GM23248 (cell line): ENCODE results near the gene HEG1. TPM values are rescaled to one million over a fixed set of nuclear protein-coding genes. Genes with fewer than 3 reads are reported as not detected.

ENCODE experiments used
- DNase-seq: peaks from one replicate; pipeline ENCODE4 v3.0.0-alpha.2; 2015
- H2AFZ ChIP-seq: fragments of 200-600 bp; sonication (generic); 2 replicates; pipeline ENCODE4 v1.6.1; 2016; ENCODE audit warnings: antibody characterized with exemption
- H3F3A ChIP-seq: fragments of 200-600 bp; sonication (generic); 2 replicates; pipeline ENCODE4 v1.6.1; 2016; ENCODE audit warnings: mild to moderate bottlenecking, antibody characterized with exemption, mixed run types; ENCODE audit not compliant: insufficient read depth
- H3K27ac ChIP-seq: fragments of 200-600 bp; sonication (generic); 2 replicates; pipeline ENCODE4 v1.5.1; 2016; ENCODE audit warnings: mild to moderate bottlenecking
- H3K27me3 ChIP-seq: fragments of 200-600 bp; sonication (generic); replicated peaks from 2 replicates; pipeline ENCODE4 v1.6.1; 2016; ENCODE audit warnings: mild to moderate bottlenecking; ENCODE audit not compliant: insufficient read depth
- H3K36me3 ChIP-seq: fragments of 200-600 bp; sonication (generic); 2 replicates; pipeline ENCODE4 v1.6.1; 2016; ENCODE audit warnings: low read depth, mild to moderate bottlenecking
- H3K4me1 ChIP-seq: fragments of 200-600 bp; sonication (generic); 2 replicates; pipeline ENCODE4 v1.6.1; 2016; ENCODE audit warnings: mild to moderate bottlenecking; ENCODE audit not compliant: insufficient read depth
- H3K4me2 ChIP-seq: fragments of 200-600 bp; sonication (generic); one replicate; pipeline ENCODE4 v1.6.1; 2016; ENCODE audit warnings: mild to moderate bottlenecking; ENCODE audit not compliant: unreplicated experiment
- H3K4me3 ChIP-seq: fragments of 200-600 bp; sonication (generic); 2 replicates; pipeline ENCODE4 v1.5.1; 2016; ENCODE audit warnings: mild to moderate bottlenecking
- H3K79me2 ChIP-seq: fragments of 200-600 bp; sonication (generic); 2 replicates; pipeline ENCODE4 v1.6.1; 2016; ENCODE audit warnings: mild to moderate bottlenecking; ENCODE audit not compliant: insufficient read depth
- H3K9ac ChIP-seq: fragments of 200-600 bp; sonication (generic); 2 replicates; pipeline ENCODE4 v1.6.1; 2016; ENCODE audit warnings: mild to moderate bottlenecking
- H3K9me2 ChIP-seq: fragments of 200-600 bp; sonication (generic); 2 replicates; pipeline ENCODE4 v1.6.1; 2016; ENCODE audit warnings: mixed run types, mild to moderate bottlenecking, moderate library complexity; ENCODE audit not compliant: insufficient read depth
- H3K9me3 ChIP-seq: fragments of 200-600 bp; sonication (generic); one replicate; pipeline ENCODE4 v1.6.1; 2017; ENCODE audit warnings: low read depth
- H4K20me1 ChIP-seq: fragments of 200-600 bp; sonication (generic); 2 replicates; pipeline ENCODE4 v1.6.0; 2016; ENCODE audit not compliant: insufficient read depth
- EZH2 ChIP-seq: fragments of 200-600 bp; sonication (generic); IDR thresholded peaks from 2 replicates; pipeline ENCODE4 v1.6.1; 2018; ENCODE audit warnings: antibody characterized with exemption, mild to moderate bottlenecking; ENCODE audit not compliant: insufficient read depth, poor library complexity, severe bottlenecking
- EZH2phosphoT487 ChIP-seq: fragments of 200-600 bp; sonication (generic); IDR thresholded peaks from 2 replicates; pipeline ENCODE4 v1.6.1; 2018; ENCODE audit warnings: antibody characterized with exemption, moderate library complexity, mild to moderate bottlenecking, low read depth; ENCODE audit not compliant: insufficient read depth
- WGBS, 2 experiments: methylation state at CpG; one replicate each; pipeline ENCODE4 v1.1.6; 2015 to 2017; ENCODE audit warnings: low lambda C conversion rate in 2 of 2, low coverage in 1 of 2; ENCODE audit errors: missing lambda C conversion rate in 2 of 2; 5-methylcytosine and 5-hydroxymethylcytosine counted together
- in situ Hi-C: fragments of 300-500 bp; cut with MboI; formaldehyde crosslinking; loops from 2 replicates; pipeline ENCODE4 v1.15.0; 2020
- polyA plus RNA-seq: library from polyadenylated mRNA; unstranded; fragments of >200 nt; fragmentation: Nextera tagmentation; extraction: Ambion mirVana; gene quantifications from 2 replicates; pipeline ENCODE4 v1.2.1, GENCODE V29; 2016
- total RNA-seq: library from RNA; depleted of rRNA; stranded (reverse); fragments of >200 nt; shearing (Covaris generic); gene quantifications from 2 replicates; pipeline ENCODE4 v1.2.3, GENCODE V29; 2014

HEG1 gene
- total and polyA plus RNA-seq, 2 experiments from 2014 or later, result 32.1 to 116 TPM

DNA sequence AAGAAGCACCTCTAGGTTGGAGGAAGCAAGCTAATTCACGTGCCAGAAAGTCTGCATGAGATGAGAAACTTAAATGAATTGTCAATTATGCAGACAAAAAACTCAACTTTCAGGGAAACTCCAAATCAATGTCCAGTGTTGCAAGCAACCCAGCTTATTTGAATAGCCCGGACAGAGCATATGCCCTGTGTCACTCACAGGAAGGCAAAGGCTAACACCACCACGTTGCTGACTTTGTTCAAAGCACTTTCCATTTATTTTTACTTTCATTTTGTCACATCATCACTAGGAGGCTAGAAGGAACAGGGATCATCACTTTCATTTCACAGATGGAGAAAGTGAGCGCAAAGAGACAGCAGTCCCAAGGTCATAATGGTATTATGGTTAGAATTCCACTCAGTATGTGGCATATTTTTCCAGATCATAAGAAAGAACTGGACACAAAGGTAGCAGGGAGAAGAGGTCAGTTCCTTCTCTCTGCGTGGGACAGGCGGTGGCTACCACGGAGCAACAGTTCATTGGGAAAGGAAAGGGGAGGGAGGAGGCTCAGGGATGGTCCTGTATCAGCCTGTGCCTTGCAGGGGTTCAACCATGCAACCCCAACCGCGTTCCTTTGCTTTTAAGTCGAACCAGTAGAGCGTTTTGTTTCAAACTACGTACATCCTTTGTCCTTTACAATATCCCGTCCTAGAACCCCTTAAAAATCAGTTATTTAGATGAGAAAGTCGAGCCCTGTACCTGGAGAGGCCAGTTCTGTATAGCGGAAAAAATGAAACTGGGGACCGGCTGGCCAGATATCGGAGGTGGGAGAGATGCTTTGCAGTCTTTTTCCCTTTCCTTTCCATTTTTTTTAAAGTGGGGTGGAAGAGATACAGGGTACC is 1.1 kb downstream of the HEG1 start:
- no peaks in the 10 kb centered on the region for H3K27me3 ChIP-seq
- H3K36me3 ChIP-seq, result peaks cover 17% of the 10 kb centered on the region; the same call in 1 of the 2 replicates
- H2AFZ ChIP-seq, result no peak overlapping the region
- peaks cover 61% of the 10 kb centered on the region for H3F3A ChIP-seq
- H3K79me2 ChIP-seq, result peaks cover 49% of the 10 kb centered on the region
- 1% methylated on average over 17 of the region's 17 CpGs for WGBS, 2 experiments
- peak; percentile 76 for DNase-seq
- TF ChIP-seq EZH2phosphoT487 (no peak), EZH2 (no peak)
- in situ Hi-C loops, result no loop called here
- H3K4me1 ChIP-seq, result peaks cover 51% of the 10 kb centered on the region
- H3K9me3 ChIP-seq, result no peaks in the 10 kb centered on the region
- no peaks in the 10 kb centered on the region for H3K9me2 ChIP-seq
- H3K27ac ChIP-seq, result peak overlapping the region; percentile 98
- H4K20me1 ChIP-seq, result no peaks in the 10 kb centered on the region
- H3K4me3 ChIP-seq, result peak overlapping the region; percentile 89
- H3K4me2 ChIP-seq, result peak overlapping the region; percentile 97
- H3K9ac ChIP-seq, result peak overlapping the region; percentile 96

DNA sequence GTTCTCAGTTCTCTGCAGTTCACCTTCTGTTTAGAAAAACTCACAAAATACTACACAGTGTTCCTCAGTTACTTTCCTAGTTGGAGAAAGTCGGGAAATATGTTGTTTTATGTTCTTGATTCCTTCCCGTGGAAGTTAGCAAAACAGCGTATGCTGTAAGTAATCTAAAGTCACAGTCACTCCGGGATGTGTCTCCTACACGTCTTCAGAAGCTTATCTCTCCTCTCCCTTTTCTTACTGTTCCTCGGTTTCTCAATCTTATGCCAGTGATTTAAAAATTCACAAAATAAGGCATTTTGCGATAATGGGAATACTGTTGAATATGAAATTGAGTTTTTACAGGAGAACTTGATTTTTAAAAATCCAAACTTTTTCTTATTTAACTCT is 1.7 kb downstream of the HEG1 start:
- Histone ChIP-seq H3K9ac (peak overlapping the region; percentile 96), H2AFZ (no peak overlapping the region), H3K9me3 (no peaks in the 10 kb centered on the region), H3K9me2 (no peaks in the 10 kb centered on the region), H3K4me2 (peak overlapping the region; percentile 97), H3K36me3 (peaks cover 20% of the 10 kb centered on the region; the same call in 1 of the 2 replicates), H4K20me1 (no peaks in the 10 kb centered on the region; the same call in 1 of the 2 replicates), H3K4me3 (peak overlapping the region; percentile 89), H3F3A (peaks cover 67% of the 10 kb centered on the region), H3K27me3 (no peaks in the 10 kb centered on the region), H3K27ac (peak overlapping the region; percentile 98), H3K4me1 (peaks cover 55% of the 10 kb centered on the region), H3K79me2 (peaks cover 55% of the 10 kb centered on the region)
- DNase-seq, result no peak
- no peak for TF ChIP-seq EZH2phosphoT487
- no peak for TF ChIP-seq EZH2
- 14 to 17% methylated on average over 7 of the region's 7 CpGs for WGBS, 2 experiments
- in situ Hi-C loops, result no loop called here

DNA sequence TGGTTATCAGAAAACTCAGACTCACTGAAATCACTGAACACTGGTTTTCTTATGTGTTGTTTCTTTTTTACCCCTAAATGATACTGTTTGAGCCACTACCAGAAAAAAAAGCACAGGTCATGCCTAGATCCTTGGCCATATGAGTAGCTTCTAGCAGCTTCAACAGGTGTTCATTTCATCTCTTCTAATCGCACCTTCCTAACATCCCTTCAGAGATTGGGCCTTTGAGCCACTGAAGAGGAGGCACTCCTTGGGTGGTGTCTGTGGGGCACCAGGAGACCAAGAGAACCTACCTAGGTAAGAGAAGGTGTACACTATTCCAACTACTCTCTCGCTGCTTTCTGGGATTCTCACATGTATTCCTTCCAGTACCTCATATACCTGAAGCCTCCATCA is 2.5 kb downstream of the HEG1 start:
- no peaks in the 10 kb centered on the region; the same call in 1 of the 2 replicates for H4K20me1 ChIP-seq

DNA sequence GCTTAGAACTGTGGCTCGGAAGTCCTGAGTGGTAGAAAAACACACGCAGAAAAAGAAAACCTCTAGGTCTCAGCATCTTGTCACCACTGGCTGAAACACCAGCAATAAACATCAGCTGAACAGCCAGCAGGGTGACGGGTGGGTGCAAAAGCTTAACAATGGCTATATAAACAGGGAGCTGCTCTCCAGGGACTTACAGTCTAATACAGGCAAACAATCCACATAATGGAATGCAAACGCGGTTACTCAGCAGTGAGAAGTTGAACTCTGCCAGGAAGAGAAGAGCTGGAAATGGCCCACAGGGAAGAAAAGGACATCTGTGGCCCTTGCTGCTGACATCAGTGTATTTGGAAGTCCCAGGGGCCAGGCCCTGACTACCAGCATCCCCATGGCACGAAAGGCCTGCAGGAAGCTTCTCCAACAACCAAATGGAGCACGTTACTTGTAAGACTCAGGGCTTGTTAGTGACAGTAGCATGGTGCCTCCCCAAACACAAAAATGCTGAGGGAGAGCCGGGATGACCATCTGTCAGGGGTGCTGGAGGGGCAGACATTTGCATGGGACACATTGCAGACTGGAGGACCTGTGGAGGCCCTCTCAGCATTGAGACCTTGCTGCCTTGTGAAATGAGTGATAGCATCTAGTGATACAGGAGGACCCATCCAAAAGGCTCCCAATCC is 3.0 kb downstream of the HEG1 start:
- H3K9ac ChIP-seq, result peak overlapping the region; percentile 96
- peak overlapping the region; percentile 98 for H3K27ac ChIP-seq
- peak; percentile 95 for DNase-seq
- peaks cover 77% of the 10 kb centered on the region for H3F3A ChIP-seq
- peak overlapping the region; percentile 89 for H3K4me3 ChIP-seq
- no peak overlapping the region for H2AFZ ChIP-seq
- no peak for TF ChIP-seq EZH2phosphoT487
- no peak for TF ChIP-seq EZH2
- no peaks in the 10 kb centered on the region; the same call in 1 of the 2 replicates for H4K20me1 ChIP-seq
- in situ Hi-C loops, result no loop called here
- peaks cover 22% of the 10 kb centered on the region; the same call in 1 of the 2 replicates for H3K36me3 ChIP-seq
- 1 to 4% methylated on average over 8 of the region's 8 CpGs for WGBS, 2 experiments
- H3K79me2 ChIP-seq, result peaks cover 68% of the 10 kb centered on the region
- peaks cover 59% of the 10 kb centered on the region for H3K4me1 ChIP-seq
- no peaks in the 10 kb centered on the region for H3K9me2 ChIP-seq
- H3K4me2 ChIP-seq, result peak overlapping the region; percentile 97
- no peaks in the 10 kb centered on the region for H3K9me3 ChIP-seq
- no peaks in the 10 kb centered on the region for H3K27me3 ChIP-seq

More for the DNA sequence above, 2.5 kb downstream of the HEG1 start:
- peak overlapping the region; percentile 98 for H3K27ac ChIP-seq
- H3K79me2 ChIP-seq, result peaks cover 63% of the 10 kb centered on the region
- in situ Hi-C loops, result no loop called here
- H3F3A ChIP-seq, result peaks cover 72% of the 10 kb centered on the region
- H3K9me2 ChIP-seq, result no peaks in the 10 kb centered on the region
- WGBS, 2 experiments, result 93 to 94% methylated on average over 2 of the region's 2 CpGs
- H3K27me3 ChIP-seq, result no peaks in the 10 kb centered on the region
- peaks cover 20% of the 10 kb centered on the region; the same call in 1 of the 2 replicates for H3K36me3 ChIP-seq
- H3K9me3 ChIP-seq, result no peaks in the 10 kb centered on the region
- peak overlapping the region; percentile 97 for H3K4me2 ChIP-seq
- no peak for DNase-seq
- no peak overlapping the region for H2AFZ ChIP-seq
- H3K4me1 ChIP-seq, result peaks cover 59% of the 10 kb centered on the region
- TF ChIP-seq EZH2 (no peak), EZH2phosphoT487 (no peak)
- H3K9ac ChIP-seq, result peak overlapping the region; percentile 96
- H3K4me3 ChIP-seq, result peak overlapping the region; percentile 89
